ENCODE measurements around the gene MRM2. TPM values are rescaled to one million over a fixed set of nuclear protein-coding genes. Genes with fewer than 3 reads are reported as not detected.

Gene MRM2
- total RNA-seq, 1 experiment from 2014 or later = 38.9 TPM

GRCh38 chr7:2258661-2259365 is 16.8 kb upstream of the MRM2 start:
- no peaks in the 10 kb centered on the region for H3K9me3 Mint-ChIP-seq
- ChIA-PET POLR2A (no interaction called here), CTCF (no interaction called here)
- no peak for TF ChIP-seq IRF2 (CRISPR knock-in tag; IDR thresholded peaks at IDR 0.05; ENCODE audit: borderline replicate concordance, low read depth)
- TF ChIP-seq JAZF1 (CRISPR knock-in tag; IDR thresholded peaks at IDR 0.05) = no peak
- TF ChIP-seq PRRX2 (CRISPR knock-in tag; IDR thresholded peaks at IDR 0.05) = no peak
- TF ChIP-seq SMAD4 (CRISPR knock-in tag; IDR thresholded peaks at IDR 0.05) = no peak
- H3K27me3 Mint-ChIP-seq (ENCODE audit: low read depth) = no peaks in the 10 kb centered on the region
- peaks cover 7% of the 10 kb centered on the region for H3K36me3 Mint-ChIP-seq
- no peaks in the 10 kb centered on the region for H3K4me1 Mint-ChIP-seq
- no peak overlapping the region for H3K27ac Mint-ChIP-seq
- no peak for ATAC-seq
- no peak for DNase-seq (ENCODE audit: low spot score)
- H3K4me3 Mint-ChIP-seq = no peak overlapping the region

GRCh38 chr7:2257651-2258050 is 15.6 kb upstream of the MRM2 start:
- ChIA-PET POLR2A (interaction anchor here (0.5 to 0.7 kb wide), 3 partner anchors 73 to 265 kb away, joined by 4 to 5 read pairs (median 4); no protein-coding TSS in a partner anchor), CTCF (interaction anchor here (0.6 to 0.7 kb wide), 3 partner anchors 61 to 401 kb away, joined by 3 to 4 read pairs (median 3); no protein-coding TSS in a partner anchor)
- peaks cover 7% of the 10 kb centered on the region; the same call in 1 of the 2 replicates for H3K36me3 Mint-ChIP-seq
- H3K4me3 Mint-ChIP-seq = no peak overlapping the region
- H3K9me3 Mint-ChIP-seq = no peaks in the 10 kb centered on the region
- ATAC-seq (no peak), DNase-seq (ENCODE audit: low spot score) (no peak)
- peak overlapping the region; percentile 60; the same call in 1 of the 2 replicates for H3K27ac Mint-ChIP-seq
- no peaks in the 10 kb centered on the region for H3K27me3 Mint-ChIP-seq (ENCODE audit: low read depth)
- no peaks in the 10 kb centered on the region for H3K4me1 Mint-ChIP-seq
- no peak for TF ChIP-seq MAX (CRISPR knock-in tag; IDR thresholded peaks at IDR 0.05)
- TF ChIP-seq ELF4 (CRISPR knock-in tag; IDR thresholded peaks at IDR 0.05; ENCODE audit: low read depth) = no peak
- TF ChIP-seq ATF6 (CRISPR knock-in tag; IDR thresholded peaks at IDR 0.05) = no peak
- no peak for TF ChIP-seq ZNF317 (CRISPR knock-in tag; IDR thresholded peaks at IDR 0.05; ENCODE audit: borderline replicate concordance, low read depth)
- no peak for TF ChIP-seq TEAD1 (CRISPR knock-in tag; IDR thresholded peaks at IDR 0.05)
- TF ChIP-seq AFF4 (CRISPR knock-in tag; IDR thresholded peaks at IDR 0.05; ENCODE audit: borderline replicate concordance) = no peak
- TF ChIP-seq ATF2 (CRISPR knock-in tag; IDR thresholded peaks at IDR 0.05; ENCODE audit: borderline replicate concordance, low read depth) = no peak
- TF ChIP-seq ESRRA (CRISPR knock-in tag; IDR thresholded peaks at IDR 0.05; ENCODE audit: borderline replicate concordance) = no peak
- no peak for TF ChIP-seq ZNF416 (CRISPR knock-in tag; IDR thresholded peaks at IDR 0.05)
- no peak for TF ChIP-seq CTCF (IDR thresholded peaks at IDR 0.05)
- no peak for TF ChIP-seq SP1 (CRISPR knock-in tag; conservative IDR thresholded peaks at IDR 0.05)
- TF ChIP-seq SOX15 (CRISPR knock-in tag; IDR thresholded peaks at IDR 0.05) = no peak
- TF ChIP-seq ARID4B (CRISPR knock-in tag; IDR thresholded peaks at IDR 0.05; ENCODE audit: borderline replicate concordance) = no peak
- no peak for TF ChIP-seq ZSCAN18 (CRISPR knock-in tag; IDR thresholded peaks at IDR 0.05)
- TF ChIP-seq SMAD3 (CRISPR knock-in tag; IDR thresholded peaks at IDR 0.05; ENCODE audit: borderline replicate concordance) = no peak

Data from WTC11 (cell line).